K562 (cell line): ENCODE data around the gene LAMTOR4. TPM values are rescaled to one million over a fixed set of nuclear protein-coding genes. Genes with fewer than 3 reads are reported as not detected.

Experiments
- ADNP ChIP-seq: fragments of 200-800 bp; sonication (Bioruptor generic); IDR thresholded peaks from 2 replicates; pipeline ENCODE4 v1.6.1; 2016; ENCODE audit warnings: missing genetic modification characterization, missing compliant biosample characterization
- ARID2 ChIP-seq: fragments of 450-650 bp; IDR thresholded peaks from 2 replicates; pipeline ENCODE4 v1.6.1; 2017; ENCODE audit warnings: antibody characterized with exemption, mild to moderate bottlenecking
- E2F4 ChIP-seq: sonication (generic); formaldehyde crosslinking; IDR thresholded peaks from 2 replicates; pipeline ENCODE4 v1.8.0; 2022; ENCODE audit warnings: mild to moderate bottlenecking, low read depth, missing genetic modification reagents
- EP300 ChIP-seq: IDR thresholded peaks from 2 replicates; pipeline ENCODE4 v1.6.1; 2012; ENCODE audit warnings: low read length, improper control_type of control experiment
- ETS1 ChIP-seq: conservative IDR thresholded peaks from 2 replicates; pipeline ENCODE4 v1.6.1; 2011; ENCODE audit warnings: low read depth, mild to moderate bottlenecking, low read length; ENCODE audit not compliant: control insufficient read depth
- MTA2 ChIP-seq: fragments of 450-650 bp; IDR thresholded peaks from 2 replicates; pipeline ENCODE4 v1.6.1; 2016; ENCODE audit warnings: low read depth
- PBX2 ChIP-seq, 2 experiments: IDR thresholded peaks in 1 of 2; conservative IDR thresholded peaks in 1 of 2; 2 replicates each; pipeline ENCODE4 v1.6.1; 2016; ENCODE audit warnings: low read depth in 2 of 2, mild to moderate bottlenecking in 1 of 2, missing compliant biosample characterization in 1 of 2, missing genetic modification characterization in 1 of 2, moderate library complexity in 1 of 2
- SAFB ChIP-seq: fragments of 200-400 bp; formaldehyde crosslinking; IDR thresholded peaks from 2 replicates; pipeline ENCODE4 v1.6.1; 2017; ENCODE audit warnings: low read depth, low read length, borderline replicate concordance
- SIN3A ChIP-seq, 2 experiments: fragments of 150-350 bp in 1 of 2; IDR thresholded peaks; 2 replicates each; pipeline ENCODE4 v1.6.1; 2011 to 2016; ENCODE audit warnings: borderline replicate concordance in 2 of 2, low read depth in 2 of 2, low read length in 2 of 2, mild to moderate bottlenecking in 2 of 2, moderate library complexity in 2 of 2; ENCODE audit not compliant: control insufficient read depth in 1 of 2
- SPI1 ChIP-seq: IDR thresholded peaks from 2 replicates; pipeline ENCODE4 v1.6.1; 2011; ENCODE audit warnings: low read depth, low read length, control low read depth, borderline replicate concordance
- TFAM ChIP-seq: fragments of 250-450 bp; sonication (Bioruptor Pico); conservative IDR thresholded peaks from 2 replicates; pipeline ENCODE4 v1.5.0; 2021; ENCODE audit warnings: mild to moderate bottlenecking, moderate library complexity
- USF1 ChIP-seq: sonication (generic); formaldehyde crosslinking; IDR thresholded peaks from 2 replicates; pipeline ENCODE4 v1.9.0; 2022; ENCODE audit warnings: mild to moderate bottlenecking, missing genetic modification reagents
- ZBTB49 ChIP-seq: sonication (generic); formaldehyde crosslinking; IDR thresholded peaks from 2 replicates; pipeline ENCODE4 v1.8.0; 2022; ENCODE audit warnings: missing genetic modification reagents, mild to moderate bottlenecking, borderline replicate concordance
- ZBTB7A ChIP-seq: IDR thresholded peaks from 2 replicates; pipeline ENCODE4 v1.6.1; 2011; ENCODE audit warnings: low read depth, mild to moderate bottlenecking, low read length, moderate library complexity, borderline replicate concordance; ENCODE audit not compliant: control insufficient read depth
- ZC3H4 ChIP-seq: sonication (generic); formaldehyde crosslinking; IDR thresholded peaks from 2 replicates; pipeline ENCODE4 v1.9.0; 2021; ENCODE audit warnings: missing genetic modification reagents, borderline replicate concordance
- ZC3H8 ChIP-seq: fragments of 450-650 bp; IDR thresholded peaks from 2 replicates; pipeline ENCODE4 v1.6.1; 2017
- ZNF143 ChIP-seq: sonication (generic); formaldehyde crosslinking; IDR thresholded peaks from 2 replicates; pipeline ENCODE4 v1.9.0; 2022; ENCODE audit warnings: mild to moderate bottlenecking, missing genetic modification reagents
- ZNF717 ChIP-seq: fragments of 250-450 bp; sonication (Bioruptor Pico); IDR thresholded peaks from 2 replicates; pipeline ENCODE4 v1.5.0; 2021
- polyA plus RNA-seq, 8 experiments: library from polyadenylated mRNA; depleted of rRNA in 4 of 8; stranded (reverse) in 5 of 8; unstranded in 3 of 8; fragments of >200 nt; fragmentation: Nextera tagmentation in 2 of 8; fragmentation: Illumina TruSeq in 1 of 8; extraction: Ambion mirVana in 2 of 8; extraction: Trizol in 1 of 8; gene quantifications; 2 replicates each; pipeline versions ENCODE4 v1.2.1 to v1.2.3, GENCODE V29; 2011 to 2014; ENCODE audit warnings: inconsistent platforms in 1 of 8, missing spikeins in 1 of 8
- total RNA-seq, 7 experiments: library from RNA; depleted of rRNA in 6 of 7; stranded (reverse); fragments of >200 nt in 6 of 7; fragmentation: Illumina TruSeq in 2 of 7; extraction: Trizol in 2 of 7; gene quantifications; 2 replicates each; pipeline versions ENCODE4 v1.2.1 to v1.2.3, GENCODE V29; 2011 to 2021; ENCODE audit warnings: low replicate concordance in 1 of 7

The LAMTOR4 gene
- total and polyA plus RNA-seq, 9 of the 15 experiments (the other 6 are each of a cell fraction or from before 2014, with no cell fraction given): 79.6 to 314 (median 195) TPM

- no peak for TF ChIP-seq ZBTB49 (CRISPR knock-in tag)
- no peak for TF ChIP-seq PBX2 (CRISPR knock-in tag; IDR thresholded peaks at IDR 0.05; ENCODE audit: low read depth)
- TF ChIP-seq PBX2 (tag; conservative IDR thresholded peaks at IDR 0.05; ENCODE audit: low read depth): no peak
- TF ChIP-seq ARID2: no peak
- TF ChIP-seq E2F4: peak; percentile 67; the same call in 1 of the 2 replicates
- no peak for TF ChIP-seq SPI1
- 0 out of 2 replicates have a peak, but pooled peaks have one; percentile 8 for TF ChIP-seq ZBTB7A
- no peak for TF ChIP-seq ZC3H8
- no peak for TF ChIP-seq TFAM
- TF ChIP-seq MTA2: no peak
- no peak for TF ChIP-seq EP300
- TF ChIP-seq ADNP (tag): no peak
- no peak for TF ChIP-seq SAFB
- TF ChIP-seq SIN3A (IDR thresholded peaks at IDR 0.05; ENCODE audit: borderline replicate concordance in 2 of 2, control insufficient read depth in 1 of 2, low read depth in 2 of 2, low read length in 2 of 2): no peak
- peak; percentile 71 for TF ChIP-seq USF1
- no peak for TF ChIP-seq ETS1
- TF ChIP-seq ZNF717 (CRISPR knock-in tag): no peak
- TF ChIP-seq ZNF143 (CRISPR knock-in tag): no peak
- no peak for TF ChIP-seq ZC3H4 (CRISPR knock-in tag)
These were observed 28.6 kb downstream of the LAMTOR4 start, which contains the start of the genes GPC2 and STAG3 (continued) for GRCh38 chr7:100177045-100178001.
